EL (cell line): ENCODE data around the gene SHISA7.
"Not testable (repeated sequence)": the region's sequence is repeated elsewhere in the genome, so short reads cannot be mapped to it uniquely, and the experiment has no call there.

Experiments used
- DNase-seq: peaks from one replicate; pipeline ENCODE4 v3.0.0-alpha.2; 2016

SHISA7 gene

DNA sequence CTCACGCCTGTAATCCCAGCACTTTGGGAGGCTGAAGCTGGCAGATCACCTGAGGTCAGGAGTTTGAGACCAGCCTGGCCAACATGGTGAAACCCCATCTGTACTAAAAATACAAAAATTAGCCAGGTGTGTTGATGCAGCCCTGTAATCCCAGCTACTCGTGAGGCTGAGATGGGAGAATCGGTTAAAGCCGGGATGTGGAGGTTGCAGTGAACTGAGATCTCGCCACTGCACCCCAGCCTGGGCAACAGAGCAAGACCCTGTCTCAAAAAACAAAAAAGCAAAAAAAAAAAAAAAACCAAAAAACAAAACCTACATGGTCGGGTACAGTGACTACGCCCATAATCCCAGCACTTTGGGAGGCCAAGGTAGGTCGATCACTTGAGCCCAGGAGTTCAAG is 33.9 kb downstream of the SHISA7 start:
- not testable (repeated sequence) for DNase-seq

DNA sequence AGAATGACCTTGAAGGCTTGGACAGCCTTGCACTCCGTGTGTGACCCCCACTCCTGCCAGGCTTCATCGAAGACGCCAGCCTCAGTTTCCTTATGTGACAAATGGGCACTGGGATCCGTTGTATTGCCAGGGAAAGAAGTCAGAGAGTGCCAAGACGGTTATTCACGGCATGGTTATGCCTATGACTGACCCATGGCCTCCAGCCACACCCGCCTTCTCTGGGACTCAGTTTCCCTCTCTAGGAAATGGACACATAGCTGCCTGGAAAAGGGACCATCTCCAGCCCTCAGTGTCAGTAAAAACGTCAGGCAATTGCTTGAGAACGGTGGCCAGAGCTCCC is 34.6 kb downstream of the SHISA7 start:
- DNase-seq: no peak

DNA sequence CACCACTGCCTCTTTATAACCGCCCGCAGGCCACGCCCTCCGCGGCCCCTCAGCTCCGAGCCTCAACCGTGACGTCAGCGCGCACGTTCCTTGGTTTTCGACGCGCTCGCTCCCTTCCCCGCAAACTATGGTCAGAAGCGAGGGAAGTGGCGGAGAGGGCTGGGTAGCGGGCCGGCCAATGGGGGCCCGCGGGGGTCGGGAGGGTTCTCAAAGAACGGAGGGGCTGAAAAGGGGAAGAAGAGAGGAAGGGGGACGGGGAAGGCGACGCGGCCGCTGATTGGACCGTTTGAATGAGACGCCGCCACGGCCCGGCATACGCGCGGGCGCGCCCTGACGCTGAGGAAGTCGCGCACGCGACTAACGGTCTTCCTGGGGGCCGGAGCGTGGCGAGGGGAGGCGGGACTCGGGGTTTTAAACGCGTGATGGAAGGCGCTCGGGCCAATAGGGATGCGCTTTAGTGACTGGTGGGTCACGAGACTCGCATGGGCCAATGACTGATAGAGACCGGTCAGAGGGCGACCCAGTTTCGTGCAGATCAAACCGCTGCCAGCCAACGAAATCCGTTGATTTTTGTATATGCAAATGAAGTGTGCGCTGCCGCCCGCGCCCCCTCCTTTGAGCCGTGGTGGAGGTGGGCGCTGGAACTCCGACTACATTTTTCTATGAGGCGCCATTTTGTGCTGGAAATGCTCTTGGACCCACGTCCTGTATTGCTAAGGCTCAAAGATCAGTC is 35.1 kb downstream of the SHISA7 start:
- DNase-seq: peak; percentile 99

DNA sequence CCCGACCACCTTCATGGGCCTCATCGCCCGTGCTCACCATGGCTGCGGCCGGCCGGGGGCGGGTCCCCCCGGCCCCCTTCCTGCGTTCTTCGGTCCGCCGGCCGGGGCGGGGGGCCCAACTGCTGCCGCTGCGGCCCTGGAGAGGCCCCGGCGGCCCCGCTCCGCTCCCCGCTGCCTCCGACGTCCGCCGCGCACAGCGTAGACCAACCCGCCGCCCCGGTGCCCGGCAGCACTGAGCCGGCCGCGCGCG is 35.6 kb downstream of the SHISA7 start, which contains the start of gene UBE2S:
Gene UBE2S (minus strand): TSS at position 239 of the 250 bp plus-strand sequence. CDS start 199 bp downstream, at position 40.
- DNase-seq: not testable (repeated sequence)

DNA sequence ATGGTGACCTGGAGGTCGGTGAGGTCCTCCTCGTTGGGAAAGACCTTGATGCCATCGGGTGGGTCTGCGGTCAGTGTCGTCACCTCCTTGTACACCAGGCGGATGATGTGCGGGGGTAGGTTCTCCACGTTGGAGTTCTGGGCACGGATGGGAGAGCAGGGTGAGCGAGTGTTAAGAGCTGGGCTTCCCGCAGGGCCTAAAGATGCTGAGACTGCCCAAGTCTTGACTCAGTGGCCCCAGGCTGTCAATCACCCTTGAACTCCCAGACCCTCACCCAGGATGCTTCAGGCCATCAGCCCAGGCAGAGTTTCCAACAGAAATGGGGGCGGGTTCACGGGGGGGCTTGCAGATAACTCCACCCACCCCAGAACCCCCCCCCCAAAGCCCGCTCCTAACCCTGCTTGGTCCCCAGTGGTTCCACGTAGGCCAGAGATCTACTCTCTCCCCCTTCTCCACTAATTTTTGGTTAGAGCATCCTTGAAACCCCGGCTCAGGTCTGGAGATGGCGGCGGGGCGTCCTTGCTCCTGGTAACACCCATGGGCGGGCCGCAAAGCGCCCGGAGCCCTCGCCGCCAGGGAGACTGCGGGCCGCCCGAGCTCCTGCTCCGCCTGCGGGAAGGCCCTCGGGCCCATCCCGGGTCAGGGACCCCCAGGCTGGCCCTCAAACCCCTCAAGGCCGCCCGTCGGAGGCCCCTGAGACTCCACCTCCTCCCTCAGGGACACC is 36.1 kb downstream of the SHISA7 start:
- no peak for DNase-seq

DNA sequence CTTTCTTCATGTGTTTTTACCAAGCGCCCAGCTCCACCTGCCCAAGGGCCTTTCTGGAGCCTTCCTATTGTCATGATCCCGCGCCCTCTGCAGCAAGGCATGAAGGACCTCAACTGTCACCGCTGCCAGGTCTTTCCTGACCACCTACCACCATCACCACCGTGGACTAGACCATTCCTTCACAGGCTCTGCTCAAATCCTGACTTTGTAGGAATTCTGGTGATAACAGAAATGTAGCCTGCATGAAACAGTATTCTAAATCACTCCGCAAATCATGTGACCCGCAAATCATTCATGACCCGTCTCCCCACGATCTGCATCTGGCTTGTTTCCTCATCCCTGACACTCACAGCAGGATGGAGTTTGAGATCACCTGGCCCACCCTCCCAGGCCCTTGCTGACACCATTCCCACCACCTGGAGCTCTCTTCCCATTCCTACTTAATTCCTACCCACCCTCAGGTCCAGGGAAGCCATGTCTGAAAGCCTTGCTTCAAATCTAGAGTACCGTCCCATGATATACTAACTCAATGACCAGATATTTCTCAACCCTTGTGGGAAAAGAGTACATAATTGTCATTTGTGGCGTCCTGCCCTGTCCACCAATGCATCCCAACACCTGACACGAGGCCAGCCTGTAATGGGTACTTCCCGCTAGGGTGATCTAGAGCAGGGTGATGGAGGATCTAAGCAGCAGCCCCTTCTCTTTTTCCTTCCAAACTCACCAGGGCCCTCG is 36.8 kb downstream of the SHISA7 start:
- no peak for DNase-seq

DNA sequence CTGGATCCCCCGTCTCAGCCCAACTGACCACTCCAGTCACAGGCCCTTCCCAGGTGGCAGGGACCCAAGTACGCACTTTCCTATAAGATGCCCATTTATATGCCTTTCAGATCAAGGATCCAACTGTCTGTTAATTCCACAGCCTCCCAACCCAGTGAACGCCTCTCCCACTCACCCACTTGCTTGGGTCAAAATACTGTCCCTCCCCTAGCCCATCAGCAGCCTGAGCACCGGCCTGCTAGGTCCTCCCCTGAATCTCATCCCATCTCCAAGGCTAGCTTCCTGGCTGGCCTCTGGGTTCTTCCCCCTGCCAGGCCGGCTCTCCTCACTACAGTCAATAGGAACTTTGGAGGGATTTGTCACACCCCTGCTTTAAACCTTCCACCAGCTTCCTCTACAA is 37.5 kb downstream of the SHISA7 start:
- no peak for DNase-seq

DNA sequence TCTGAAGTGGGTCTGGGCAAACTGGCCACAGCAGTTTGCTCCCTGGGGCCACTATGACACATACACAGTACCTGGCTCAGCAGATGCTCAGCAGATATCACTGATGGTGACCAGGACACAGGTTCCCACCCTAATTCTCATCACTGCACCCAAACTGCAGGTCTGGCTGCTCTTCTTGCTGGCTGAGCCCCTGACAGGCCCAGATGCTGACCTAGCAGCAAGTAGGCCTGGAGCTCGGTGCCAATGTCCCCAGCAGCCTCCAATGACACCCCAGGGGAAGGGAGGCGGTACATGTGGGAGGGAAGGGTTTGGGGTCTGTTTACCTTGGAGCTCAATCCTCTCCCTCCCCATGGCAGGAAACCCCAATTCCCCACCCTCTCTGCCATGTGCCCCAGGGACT is 40.6 kb downstream of the SHISA7 start:
- DNase-seq: no peak

DNA sequence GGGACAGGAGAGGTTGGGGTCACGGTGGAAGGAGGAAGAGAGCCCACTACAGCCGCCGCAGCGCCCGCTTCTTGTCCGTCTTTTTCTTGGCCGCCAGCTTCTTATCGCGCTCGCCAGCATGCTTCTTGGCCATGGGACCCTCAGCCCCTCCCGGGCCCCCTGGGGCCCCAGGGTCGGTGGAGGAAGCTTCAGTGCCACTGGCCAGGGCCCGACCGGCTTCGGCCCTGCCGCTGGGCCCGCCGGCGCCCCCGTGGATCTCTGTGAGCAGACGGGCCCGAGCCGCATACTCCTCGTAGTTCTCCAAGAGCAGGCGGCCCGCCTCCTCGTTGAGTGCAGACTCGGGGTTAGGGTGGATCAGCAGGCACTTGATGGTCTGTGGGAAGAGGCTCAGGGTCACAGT is 41.7 kb downstream of the SHISA7 start:
- DNase-seq: not testable (repeated sequence)

DNA sequence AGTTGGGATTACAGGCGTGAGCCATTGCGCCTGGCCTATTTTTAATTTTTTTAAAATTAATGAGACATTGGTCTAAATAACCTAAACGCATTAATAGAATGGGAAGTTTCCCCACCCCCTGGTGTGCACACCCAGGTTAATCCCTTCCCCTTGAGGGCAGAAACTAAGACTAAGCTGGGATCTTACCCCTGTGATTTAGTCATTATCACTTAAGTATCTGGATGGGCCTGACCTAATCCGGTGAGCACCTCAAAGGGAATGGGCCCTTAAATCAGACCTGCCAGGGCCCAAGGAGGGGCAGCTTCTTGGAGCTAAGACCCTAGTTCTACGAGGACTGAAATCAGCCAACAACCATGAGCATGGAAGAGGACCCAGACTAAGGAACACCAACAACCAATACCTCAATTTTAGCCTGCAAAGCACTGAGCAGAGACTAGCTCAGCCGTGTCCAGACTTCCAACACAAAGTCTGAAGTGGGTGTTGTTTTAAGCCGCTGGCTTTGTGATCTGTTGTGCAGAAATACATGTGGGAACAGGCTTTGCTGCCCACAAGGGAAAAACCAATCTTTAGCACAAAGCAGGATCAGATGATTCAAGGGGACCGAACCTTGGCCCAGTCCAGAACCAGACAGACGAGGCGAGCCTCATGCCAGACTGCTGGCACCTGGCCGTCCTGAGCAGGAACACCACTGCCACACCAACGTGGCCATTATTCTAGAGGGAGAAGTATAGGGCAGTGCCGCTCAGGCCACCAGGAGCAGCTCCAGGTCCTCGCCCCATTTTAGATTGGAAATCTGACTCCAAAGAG is 42.6 kb downstream of the SHISA7 start:
- DNase-seq: no peak

DNA sequence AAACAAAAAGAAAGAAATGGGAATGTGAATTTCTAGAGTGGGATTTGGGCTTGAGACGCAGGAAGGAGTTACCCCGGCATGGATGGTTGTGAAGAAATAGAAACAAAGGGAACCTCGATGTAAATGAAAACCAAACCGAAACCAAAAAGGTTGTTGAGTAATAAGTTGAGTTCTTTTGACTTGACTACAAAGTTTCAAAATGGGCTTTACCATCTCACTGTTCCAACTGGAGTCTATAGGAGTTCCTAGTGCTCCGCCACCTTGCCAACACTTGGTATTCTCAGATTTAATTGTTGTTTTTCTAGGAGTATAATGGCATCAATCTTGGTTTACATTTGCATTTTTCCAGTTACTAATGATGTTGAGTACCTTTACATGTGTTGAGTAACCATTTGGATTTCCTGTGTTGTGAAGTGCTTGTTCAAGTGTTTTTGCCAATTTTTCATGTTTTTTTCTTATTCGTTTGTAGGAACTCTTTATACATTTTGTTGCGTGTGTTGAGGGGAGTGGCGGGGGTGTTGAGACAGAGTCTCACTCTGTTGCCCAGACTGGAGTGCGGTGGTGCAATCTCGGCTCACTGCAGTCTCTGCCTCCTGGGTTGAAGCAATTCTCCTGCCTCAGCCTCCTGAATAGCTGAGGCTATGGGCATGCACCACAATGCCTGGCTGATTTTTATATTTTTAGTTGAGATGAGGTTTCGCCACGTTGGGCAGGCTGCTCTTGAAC is 44.7 kb downstream of the SHISA7 start:
- DNase-seq: no peak

DNA sequence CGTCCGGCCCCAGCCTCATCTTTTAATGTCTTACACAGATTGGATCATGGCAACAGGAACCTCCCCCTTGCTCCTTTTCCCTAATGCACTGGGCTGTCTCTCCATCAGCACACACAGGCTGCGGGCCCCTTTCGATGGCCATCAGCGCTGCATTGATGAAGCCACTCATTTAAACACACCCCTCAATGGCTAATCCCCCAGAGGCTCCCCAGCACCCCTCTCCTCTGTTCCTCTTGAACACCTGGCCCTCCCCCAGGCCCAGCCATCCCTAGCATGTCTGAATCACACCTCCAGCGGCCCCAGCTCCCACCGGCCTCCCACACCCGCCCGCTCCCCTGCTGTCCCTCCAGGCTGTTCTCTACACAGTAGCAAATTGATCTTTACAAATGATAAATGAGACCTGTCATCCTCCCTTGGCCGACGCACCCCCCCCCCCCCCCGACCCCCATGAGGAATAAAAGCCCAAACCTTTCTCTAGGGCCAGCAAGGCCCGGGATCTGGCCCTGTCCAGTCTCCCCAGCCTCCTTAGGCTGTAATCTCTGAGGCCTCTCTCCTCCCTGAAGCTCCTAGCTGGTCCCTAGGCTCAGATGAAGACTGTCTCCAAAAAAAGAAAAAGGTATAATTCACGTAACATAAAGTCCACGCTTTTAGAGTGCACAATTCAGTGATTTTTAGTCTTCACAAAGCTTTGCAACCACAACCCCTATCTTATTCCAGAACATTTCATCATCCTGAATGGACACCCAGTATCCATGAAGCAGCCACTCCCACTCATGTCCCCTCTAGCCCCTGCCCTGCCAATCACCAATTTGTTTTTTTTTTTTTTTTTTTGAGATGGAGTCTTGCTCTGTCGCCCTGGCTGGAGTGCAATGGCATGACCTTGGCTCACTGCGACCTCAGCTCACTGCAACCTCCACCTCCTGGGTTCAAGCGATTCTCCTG is 50.0 kb downstream of the SHISA7 start:
- no peak for DNase-seq

DNA sequence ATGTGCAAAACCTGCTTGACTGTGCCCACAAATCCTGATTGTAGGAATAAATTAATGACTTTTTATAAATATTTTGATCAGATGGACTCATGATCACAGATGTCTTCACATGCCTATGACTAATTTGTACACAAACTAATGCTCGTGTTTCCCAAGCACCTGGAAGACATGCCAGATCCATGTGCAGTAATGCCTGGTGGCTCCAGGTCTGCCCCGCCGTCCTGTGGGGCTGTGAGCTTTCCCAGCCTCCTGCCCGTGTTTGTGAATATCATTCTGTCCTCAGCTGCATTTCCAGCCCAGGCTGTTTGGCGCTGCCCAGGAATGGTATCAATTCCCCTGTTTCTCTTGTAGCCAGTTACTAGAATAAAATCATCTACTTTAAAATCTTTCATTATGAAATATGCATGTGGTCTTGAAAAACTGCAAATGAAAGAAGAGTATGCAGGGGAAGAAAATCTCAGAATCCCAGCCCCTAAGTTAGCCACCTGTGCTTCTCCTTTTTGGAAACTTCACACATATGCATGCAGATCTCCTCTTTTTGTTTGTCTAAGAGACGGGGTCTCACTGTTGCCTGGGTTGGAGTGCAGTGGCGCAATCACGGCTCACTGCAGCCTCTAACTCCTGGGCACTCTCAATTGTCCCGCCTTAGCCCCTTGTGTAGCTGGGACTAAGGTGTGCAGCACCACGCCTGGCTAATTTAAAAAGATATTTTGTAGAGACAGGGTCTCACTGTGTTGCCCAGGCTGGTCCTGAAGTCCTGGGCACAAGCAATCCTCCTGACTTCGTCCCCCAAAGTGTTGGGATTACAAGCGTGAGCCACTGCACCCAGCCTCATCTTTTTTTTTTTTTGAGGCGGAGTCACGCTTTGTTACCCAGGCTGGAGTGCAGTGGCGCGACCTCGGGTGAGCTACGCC is 51.1 kb downstream of the SHISA7 start:
- no peak for DNase-seq

DNA sequence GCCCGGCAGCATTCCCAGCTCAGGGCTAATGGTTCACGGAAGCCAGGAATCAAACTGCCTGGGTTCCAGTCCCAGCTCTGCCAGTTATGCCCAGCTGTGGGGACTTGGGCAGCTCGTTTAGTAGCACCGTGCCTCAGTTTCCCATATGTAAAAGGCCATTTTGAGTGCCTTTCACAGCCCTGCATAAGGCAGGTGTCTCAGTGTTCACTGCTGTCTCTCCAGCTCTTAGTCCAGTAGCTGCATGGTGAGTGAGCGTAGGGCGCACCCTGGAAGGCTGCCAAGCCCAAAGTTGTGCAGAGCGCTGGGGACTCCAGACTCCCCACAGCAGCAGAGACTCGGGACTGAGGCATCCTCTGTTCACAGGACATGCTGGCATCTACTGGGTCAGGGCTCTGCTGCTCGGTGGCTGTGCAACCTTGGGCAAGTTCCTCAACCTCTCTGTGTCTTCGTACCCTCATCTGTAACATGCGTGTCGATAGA is 51.9 kb downstream of the SHISA7 start:
- no peak for DNase-seq

DNA sequence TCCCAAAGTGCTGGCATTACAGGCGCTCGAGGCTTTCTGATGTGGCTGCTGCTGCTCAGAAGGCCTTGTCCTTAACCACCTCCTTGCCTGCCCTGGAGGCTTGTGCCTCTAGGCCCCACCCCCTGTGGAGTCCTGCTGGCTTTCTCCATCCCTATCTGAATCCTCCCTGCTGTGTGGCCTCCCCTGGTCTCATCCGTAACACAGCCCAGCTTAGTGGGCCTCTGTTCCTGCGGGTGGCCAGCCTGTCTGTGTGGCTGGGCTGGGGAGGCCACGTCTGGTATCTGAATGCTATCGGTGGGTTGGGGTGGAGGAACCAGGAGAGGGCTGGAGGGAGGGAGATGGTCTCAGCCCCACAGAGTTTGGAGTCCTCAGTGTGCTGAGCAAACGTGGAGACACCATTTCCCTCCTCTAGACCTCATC is 52.6 kb downstream of the SHISA7 start:
- DNase-seq: peak; percentile 34

DNA sequence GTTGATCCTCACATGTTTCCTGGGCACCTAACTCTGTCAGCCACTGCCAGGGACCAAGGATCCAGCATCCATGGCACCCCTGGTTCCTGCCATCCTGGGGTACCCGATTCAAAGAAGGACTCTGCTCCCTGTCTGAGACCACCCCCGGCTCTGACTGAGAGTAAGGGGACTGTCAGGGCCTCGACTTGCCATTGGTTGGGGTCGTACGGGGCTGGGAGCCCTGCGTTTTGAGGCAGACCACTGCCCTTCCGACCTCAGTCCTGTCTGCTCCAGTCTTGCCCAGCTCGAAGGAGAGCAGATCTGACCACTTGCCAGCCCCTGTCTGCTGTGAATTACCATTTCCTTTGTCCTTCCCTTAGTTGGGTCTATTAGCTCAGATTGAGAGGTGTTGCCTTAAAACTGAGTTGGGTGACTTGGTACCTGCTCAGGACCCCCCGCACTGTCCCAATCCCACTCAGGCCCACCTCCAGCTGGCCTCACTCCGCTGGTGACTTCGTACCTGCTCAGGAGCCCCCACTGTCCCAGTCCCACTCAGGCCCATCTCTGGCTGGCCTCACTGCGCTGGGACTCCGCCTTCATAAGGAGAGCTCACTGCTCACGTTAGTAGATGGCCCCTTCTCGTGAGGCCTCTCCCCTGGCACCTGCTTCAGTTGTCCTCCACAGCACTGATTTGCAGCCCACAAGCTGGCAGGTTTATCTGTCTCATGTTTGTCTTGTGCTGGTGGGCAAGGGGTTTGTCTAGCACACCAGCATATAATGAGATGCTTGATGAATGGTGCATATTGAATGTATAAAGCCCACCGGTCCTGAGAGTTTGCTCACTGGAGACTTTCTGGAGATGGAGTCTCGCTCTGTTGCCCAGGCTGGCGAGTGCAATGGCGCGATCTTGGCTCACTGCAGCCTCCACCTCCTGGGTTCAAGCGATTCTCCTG is 53.4 kb downstream of the SHISA7 start:
- DNase-seq: no peak

DNA sequence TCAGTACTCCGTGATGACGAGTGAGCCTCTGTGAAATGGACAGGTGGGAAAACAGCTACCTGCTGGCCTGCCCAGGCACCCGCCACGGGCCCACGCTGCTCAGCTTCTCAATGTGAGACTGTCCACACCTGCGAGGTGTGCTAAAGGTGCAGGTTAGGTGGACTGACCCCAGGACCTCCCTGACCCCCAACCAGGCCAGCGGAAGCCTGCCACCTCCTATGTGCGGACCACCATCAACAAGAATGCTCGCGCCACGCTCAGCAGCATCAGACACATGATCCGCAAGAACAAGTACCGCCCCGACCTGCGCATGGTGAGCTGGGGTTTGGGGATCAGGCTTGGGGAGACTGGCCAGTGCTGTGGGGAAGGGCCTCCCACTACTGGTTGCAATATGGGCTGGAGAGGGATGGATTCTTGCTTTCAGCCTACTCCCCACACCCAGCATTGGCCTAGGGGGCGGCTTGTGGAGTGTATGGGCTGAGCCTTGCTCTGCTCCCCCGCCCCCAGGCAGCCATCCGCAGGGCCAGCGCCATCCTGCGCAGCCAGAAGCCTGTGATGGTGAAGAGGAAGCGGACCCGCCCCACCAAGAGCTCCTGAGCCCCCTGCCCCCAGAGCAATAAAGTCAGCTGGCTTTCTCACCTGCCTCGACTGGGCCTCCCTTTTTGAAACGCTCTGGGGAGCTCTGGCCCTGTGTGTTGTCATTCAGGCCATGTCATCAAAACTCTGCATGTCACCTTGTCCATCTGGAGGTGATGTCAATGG is 55.2 kb downstream of the SHISA7 start:
- DNase-seq: no peak

DNA sequence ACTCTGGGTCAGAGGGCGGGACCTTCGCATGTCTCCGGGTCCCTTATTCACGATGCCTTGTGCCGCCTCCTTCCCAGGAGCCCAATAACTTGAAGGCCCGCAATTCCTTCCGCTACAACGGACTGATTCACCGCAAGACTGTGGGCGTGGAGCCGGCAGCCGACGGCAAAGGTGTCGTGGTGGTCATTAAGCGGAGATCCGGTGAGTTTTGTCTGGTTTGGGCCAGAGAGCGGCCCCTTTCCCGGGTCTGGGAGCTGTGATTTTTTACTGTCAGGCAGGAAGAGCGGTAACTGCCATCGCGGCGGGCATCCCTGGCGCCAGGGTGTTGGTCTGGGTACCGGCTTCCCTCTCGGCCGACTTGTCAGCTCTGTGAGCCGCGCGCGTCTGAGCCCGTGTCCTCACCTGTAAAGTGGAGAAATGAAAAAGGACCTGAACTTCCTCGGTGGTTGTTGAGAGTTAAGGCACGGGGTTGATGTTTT is 56.6 kb downstream of the SHISA7 start:
- DNase-seq: no peak
